Nephron (organoid): ENCODE results near the gene GPR108.

Experiments used
- H3K27ac Mint-ChIP-seq, 3 experiments: 2 replicates each; pipeline ENCODE4 v1.8.0; 2020; ENCODE audit warnings: mixed read lengths in 3 of 3, mild to moderate bottlenecking in 2 of 3, moderate library complexity in 1 of 3
- H3K27me3 Mint-ChIP-seq: 2 replicates; pipeline ENCODE4 v1.8.0; 2021; ENCODE audit warnings: low read depth, mild to moderate bottlenecking, moderate library complexity, mixed read lengths
- H3K36me3 Mint-ChIP-seq: 2 replicates; pipeline ENCODE4 v1.8.0; 2020; ENCODE audit warnings: low read depth, mixed read lengths
- H3K4me1 Mint-ChIP-seq: 2 replicates; pipeline ENCODE4 v1.8.0; 2020; ENCODE audit warnings: mixed read lengths
- H3K4me3 Mint-ChIP-seq, 3 experiments: 2 replicates each; pipeline ENCODE4 v1.8.0; 2020; ENCODE audit warnings: mild to moderate bottlenecking in 3 of 3, mixed read lengths in 3 of 3, moderate library complexity in 2 of 3
- H3K9me3 Mint-ChIP-seq: 2 replicates; pipeline ENCODE4 v1.8.0; 2020; ENCODE audit warnings: mixed read lengths
- TF ChIP-seq, protein P1 (sequence below), 3 experiments: fragments of 200-600 bp; sonication (generic); IDR thresholded peaks; one replicate each; pipeline ENCODE4 v1.5.0; 2021; ENCODE audit warnings: antibody characterized with exemption in 3 of 3; ENCODE audit not compliant: unreplicated experiment in 3 of 3

Gene GPR108

GRCh38 chr19:6769006-6769619 lies 31.7 kb upstream of the GPR108 start:
- H3K27ac Mint-ChIP-seq = no peak overlapping the region
- H3K36me3 Mint-ChIP-seq = no peaks in the 10 kb centered on the region
- peaks cover 60% of the 10 kb centered on the region for H3K27me3 Mint-ChIP-seq
- TF ChIP-seq, protein P1, sequence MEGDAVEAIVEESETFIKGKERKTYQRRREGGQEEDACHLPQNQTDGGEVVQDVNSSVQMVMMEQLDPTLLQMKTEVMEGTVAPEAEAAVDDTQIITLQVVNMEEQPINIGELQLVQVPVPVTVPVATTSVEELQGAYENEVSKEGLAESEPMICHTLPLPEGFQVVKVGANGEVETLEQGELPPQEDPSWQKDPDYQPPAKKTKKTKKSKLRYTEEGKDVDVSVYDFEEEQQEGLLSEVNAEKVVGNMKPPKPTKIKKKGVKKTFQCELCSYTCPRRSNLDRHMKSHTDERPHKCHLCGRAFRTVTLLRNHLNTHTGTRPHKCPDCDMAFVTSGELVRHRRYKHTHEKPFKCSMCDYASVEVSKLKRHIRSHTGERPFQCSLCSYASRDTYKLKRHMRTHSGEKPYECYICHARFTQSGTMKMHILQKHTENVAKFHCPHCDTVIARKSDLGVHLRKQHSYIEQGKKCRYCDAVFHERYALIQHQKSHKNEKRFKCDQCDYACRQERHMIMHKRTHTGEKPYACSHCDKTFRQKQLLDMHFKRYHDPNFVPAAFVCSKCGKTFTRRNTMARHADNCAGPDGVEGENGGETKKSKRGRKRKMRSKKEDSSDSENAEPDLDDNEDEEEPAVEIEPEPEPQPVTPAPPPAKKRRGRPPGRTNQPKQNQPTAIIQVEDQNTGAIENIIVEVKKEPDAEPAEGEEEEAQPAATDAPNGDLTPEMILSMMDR (IDR thresholded peaks at IDR 0.05; ENCODE audit: unreplicated experiment in 3 of 3) = peak in 1 of 3 experiments; percentile 19
- H3K9me3 Mint-ChIP-seq = no peaks in the 10 kb centered on the region
- no peak overlapping the region for H3K4me3 Mint-ChIP-seq
- H3K4me1 Mint-ChIP-seq = peaks cover 11% of the 10 kb centered on the region

- Mint-ChIP-seq H3K4me1 (peaks cover 11% of the 10 kb centered on the region), H3K36me3 (no peaks in the 10 kb centered on the region), H3K27ac (no peak overlapping the region), H3K4me3 (peak overlapping the region in 2 of 3 experiments; percentile 31 to 43), H3K27me3 (peaks cover 60% of the 10 kb centered on the region), H3K9me3 (no peaks in the 10 kb centered on the region)
- TF ChIP-seq, protein P1 (IDR thresholded peaks at IDR 0.05; ENCODE audit: unreplicated experiment in 3 of 3) = no peak
These were observed 30.9 kb upstream of the GPR108 start for GRCh38 chr19:6768236-6768785.

GRCh38 chr19:6767357-6768235 lies 30.2 kb upstream of the GPR108 start, which contains the start of gene SH2D3A:
TSS of gene SH2D3A (minus strand) at chr19:6767435. CDS start at chr19:6763748, 3,687 bp downstream.
- no peaks in the 10 kb centered on the region for H3K9me3 Mint-ChIP-seq
- H3K27me3 Mint-ChIP-seq = peaks cover 60% of the 10 kb centered on the region
- TF ChIP-seq, protein P1 (IDR thresholded peaks at IDR 0.05; ENCODE audit: unreplicated experiment in 3 of 3) = no peak
- H3K27ac Mint-ChIP-seq = peak within 1 kb of the TSS in 2 of 3 experiments; percentile 6 to 69
- H3K4me3 Mint-ChIP-seq = peak within 1 kb of the TSS; percentile 76 to 81 (median 79)
- no peaks in the 10 kb centered on the region for H3K36me3 Mint-ChIP-seq
- H3K4me1 Mint-ChIP-seq = peaks cover 11% of the 10 kb centered on the region

GRCh38 chr19:6767081-6767356 lies 29.6 kb upstream of the GPR108 start:
- H3K4me1 Mint-ChIP-seq = peaks cover 11% of the 10 kb centered on the region
- no peaks in the 10 kb centered on the region for H3K36me3 Mint-ChIP-seq
- TF ChIP-seq, protein P1 (IDR thresholded peaks at IDR 0.05; ENCODE audit: unreplicated experiment in 3 of 3) = no peak
- peak overlapping the region; percentile 38 to 76 (median 74) for H3K4me3 Mint-ChIP-seq
- H3K9me3 Mint-ChIP-seq = no peaks in the 10 kb centered on the region
- H3K27me3 Mint-ChIP-seq = peaks cover 60% of the 10 kb centered on the region
- H3K27ac Mint-ChIP-seq = no peak overlapping the region

DNA sequence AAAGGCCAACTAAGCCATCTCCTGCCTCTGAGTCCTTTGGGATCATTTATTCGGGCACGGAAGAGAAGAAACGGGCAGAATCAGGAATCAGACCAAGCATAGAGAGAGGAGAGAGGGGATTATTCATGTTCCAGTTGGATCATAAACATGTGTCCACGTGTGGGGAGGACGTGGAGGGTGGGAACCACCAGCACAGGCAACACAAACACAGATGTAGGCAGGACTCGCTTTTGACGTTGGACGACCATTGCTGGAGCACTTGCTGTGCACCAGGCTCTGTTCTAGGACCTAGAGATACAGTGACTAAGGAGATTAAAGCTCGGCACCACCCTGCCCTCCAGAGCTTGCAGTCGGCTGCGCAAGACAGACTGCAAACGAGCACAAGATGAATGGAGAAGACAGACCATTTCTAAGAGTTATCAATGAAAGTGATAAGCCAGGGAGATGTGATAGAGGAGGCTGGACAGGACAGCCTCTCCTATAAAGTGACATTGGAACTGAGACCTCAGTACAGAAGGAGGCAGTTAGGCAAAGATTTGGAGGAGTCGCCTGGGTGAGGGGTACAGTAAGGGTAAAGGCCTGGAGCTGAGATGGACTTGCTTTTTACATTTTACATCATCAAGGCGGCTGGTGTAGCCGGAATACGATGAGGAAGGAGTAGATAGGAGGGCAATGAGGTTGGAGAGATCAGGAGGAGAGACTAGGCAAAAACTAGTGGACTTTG lies 29.1 kb upstream of the GPR108 start:
- Mint-ChIP-seq H3K36me3 (no peaks in the 10 kb centered on the region), H3K9me3 (no peaks in the 10 kb centered on the region), H3K4me3 (peak overlapping the region; percentile 72 to 76 (median 74)), H3K27ac (peak overlapping the region in 2 of 3 experiments; percentile 6 to 69), H3K4me1 (peaks cover 11% of the 10 kb centered on the region), H3K27me3 (peaks cover 58% of the 10 kb centered on the region)
- TF ChIP-seq, protein P1 (IDR thresholded peaks at IDR 0.05; ENCODE audit: unreplicated experiment in 3 of 3) = no peak
